Kasumi-1 (cell line): ENCODE measurements around the gene ERI2.
"Not testable (repeated sequence)": the region's sequence is repeated elsewhere in the genome, so short reads cannot be mapped to it uniquely, and the experiment has no call there.

ENCODE experiments used
- DNase-seq, 2 experiments: peaks; one replicate each; lab custom pipeline; 2025; lab: John Stamatoyannopoulos, UW

The ERI2 gene

GRCh38 chr16:20765732-20766131 lies 40.5 kb downstream of the ERI2 start:
- no peak for DNase-seq

- DNase-seq, result not testable (repeated sequence)
Observed at GRCh38 chr16:20764448-20764847, 41.8 kb downstream of the ERI2 start.

GRCh38 chr16:20763461-20764232 lies 42.6 kb downstream of the ERI2 start, which contains the start of gene ACSM3:
Gene ACSM3 (plus strand): TSS chr16:20764014. CDS start chr16:20770035, 6,021 bp downstream.
- peak; percentile 74 to 85 for DNase-seq

- no peak for DNase-seq
Observed at GRCh38 chr16:20762404-20763123, 43.7 kb downstream of the ERI2 start.

- no peak for DNase-seq
Observed at GRCh38 chr16:20761175-20761574, 45.1 kb downstream of the ERI2 start.

- no peak for DNase-seq
Observed at GRCh38 chr16:20760346-20760745, 45.9 kb downstream of the ERI2 start.

GRCh38 chr16:20755799-20756198 lies 50.5 kb downstream of the ERI2 start:
- DNase-seq, result not testable (repeated sequence)

GRCh38 chr16:20755238-20755637 lies 51.0 kb downstream of the ERI2 start:
- no peak for DNase-seq

- DNase-seq, result no peak
Observed at GRCh38 chr16:20753727-20754126, 52.5 kb downstream of the ERI2 start.

- DNase-seq, result no peak
Observed at GRCh38 chr16:20750558-20750957, 55.7 kb downstream of the ERI2 start.

- DNase-seq, result no peak
Observed at GRCh38 chr16:20749474-20749873, 56.8 kb downstream of the ERI2 start.

- peak; percentile 2 to 7 for DNase-seq
Observed at GRCh38 chr16:20747030-20747816, 59.0 kb downstream of the ERI2 start.

- no peak for DNase-seq
Observed at GRCh38 chr16:20746461-20746860, 59.8 kb downstream of the ERI2 start.
